Esophagus muscularis mucosa (tissue), 3 donors: ENCODE measurements around the gene ZNF777.

Source experiments
- POLR2A ChIP-seq: fragments of 450-650 bp; IDR thresholded peaks from one replicate; pipeline ENCODE4 v1.6.1; 2017; ENCODE audit warnings: antibody characterized with exemption, moderate library complexity, mild to moderate bottlenecking, low read depth
- POLR2AphosphoS5 ChIP-seq, 2 donors: sonication (generic); formaldehyde crosslinking; IDR thresholded peaks; one replicate each; pipeline ENCODE4 v1.6.1; 2017; ENCODE audit warnings: antibody characterized with exemption in 2 of 2
- TF ChIP-seq, protein P1 (sequence below), 3 experiments: fragments of 200-600 bp in 2 of 3; fragments of 450-650 bp in 1 of 3; sonication (generic) in 2 of 3; IDR thresholded peaks; one replicate each; pipeline ENCODE4 v1.5.1; 2017 to 2019; ENCODE audit warnings: antibody characterized with exemption in 3 of 3, mild to moderate bottlenecking in 2 of 3, moderate library complexity in 1 of 3

DNA sequence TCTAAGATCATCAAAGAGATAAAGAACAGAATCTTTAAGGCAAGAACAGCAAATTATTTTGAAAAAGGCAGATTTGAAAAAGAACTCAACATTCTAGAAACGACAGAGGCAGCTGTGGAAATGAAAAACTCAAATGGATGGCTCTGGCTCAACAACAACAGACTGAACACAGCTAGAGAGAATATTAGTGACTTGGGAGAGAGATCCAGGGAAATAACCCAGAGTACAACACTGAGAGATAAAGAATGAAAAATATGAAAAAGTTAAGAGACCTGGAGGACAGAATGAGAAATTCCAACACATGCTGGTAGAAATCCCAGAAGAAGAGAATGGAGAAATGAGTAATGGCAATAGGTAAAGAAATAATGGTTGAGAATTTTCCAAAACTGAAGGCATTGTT lies 17.9 kb upstream of the ZNF777 start:
- TF ChIP-seq POLR2A (no peak), POLR2AphosphoS5 (IDR thresholded peaks at IDR 0.05) (no peak)
- TF ChIP-seq, protein P1, sequence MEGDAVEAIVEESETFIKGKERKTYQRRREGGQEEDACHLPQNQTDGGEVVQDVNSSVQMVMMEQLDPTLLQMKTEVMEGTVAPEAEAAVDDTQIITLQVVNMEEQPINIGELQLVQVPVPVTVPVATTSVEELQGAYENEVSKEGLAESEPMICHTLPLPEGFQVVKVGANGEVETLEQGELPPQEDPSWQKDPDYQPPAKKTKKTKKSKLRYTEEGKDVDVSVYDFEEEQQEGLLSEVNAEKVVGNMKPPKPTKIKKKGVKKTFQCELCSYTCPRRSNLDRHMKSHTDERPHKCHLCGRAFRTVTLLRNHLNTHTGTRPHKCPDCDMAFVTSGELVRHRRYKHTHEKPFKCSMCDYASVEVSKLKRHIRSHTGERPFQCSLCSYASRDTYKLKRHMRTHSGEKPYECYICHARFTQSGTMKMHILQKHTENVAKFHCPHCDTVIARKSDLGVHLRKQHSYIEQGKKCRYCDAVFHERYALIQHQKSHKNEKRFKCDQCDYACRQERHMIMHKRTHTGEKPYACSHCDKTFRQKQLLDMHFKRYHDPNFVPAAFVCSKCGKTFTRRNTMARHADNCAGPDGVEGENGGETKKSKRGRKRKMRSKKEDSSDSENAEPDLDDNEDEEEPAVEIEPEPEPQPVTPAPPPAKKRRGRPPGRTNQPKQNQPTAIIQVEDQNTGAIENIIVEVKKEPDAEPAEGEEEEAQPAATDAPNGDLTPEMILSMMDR (IDR thresholded peaks at IDR 0.05): no peak
